ENCODE results near the gene FOS. TPM values are rescaled to one million over a fixed set of nuclear protein-coding genes. Genes with fewer than 3 reads are reported as not detected.

Gene FOS
- total and polyA plus RNA-seq, 2 of the 13 experiments (the other 11 are each of a cell fraction or from before 2014, with no cell fraction given) = 15.9 to 24.2 TPM

GRCh38 chr14:75295491-75296345, 17.1 kb downstream of the FOS start:
- ATAC-seq (peak; percentile 48), DNase-seq (ENCODE audit: low spot score) (no peak), FAIRE-seq (peak; percentile 40)
- no TSS peak for BruUV-seq (replicated peaks)
- no peaks in the 10 kb centered on the region for H3K79me2 ChIP-seq (ENCODE audit: insufficient read depth, low read length)
- ChIA-PET CTCF (ENCODE audit: low intra/inter-chr PET ratio, low total read pairs) (interaction anchor here (1.4 to 3.4 kb wide), 3 partner anchors 8 to 163 kb away, joined by 3 to 24 read pairs (median 4); no protein-coding TSS in a partner anchor), POLR2A (interaction anchor here (1.1 to 4.0 kb wide), 3 partner anchors 12 to 168 kb away, joined by 4 to 14 read pairs (median 6); partner anchors contain the start of gene NEK9)
- peaks cover 1 to 6% of the 10 kb centered on the region in 2 experiments; a peak in 2 of 5 replicates for H3K27me3 ChIP-seq (ENCODE audit: control insufficient read depth in 1 of 2, insufficient read depth in 2 of 2, low read length in 2 of 2)
- intact Hi-C loops (cut with micrococcal nuclease; ENCODE audit: unreplicated experiment) (loop anchor here (1.0 to 2.0 kb wide), 3 partner anchors 37 to 163 kb away; no protein-coding TSS in a partner anchor), in situ Hi-C loops (cut with HindIII; ENCODE audit: extremely low pct_ligation_motif_present, low pct_unique_long_range_greater_than_20kb) (loop anchor here (5.0 kb wide), 1 partner anchor 163 kb away; no protein-coding TSS in a partner anchor)
- 6% methylated on average over 16 of the region's 19 CpGs for WGBS (ENCODE audit: low lambda C conversion rate)
- no peaks in the 10 kb centered on the region for H4K20me1 ChIP-seq (ENCODE audit: insufficient read depth, low read length)
- H3K4me2 ChIP-seq (ENCODE audit: low read depth, low read length) = peak overlapping the region; percentile 99
- H3K36me3 ChIP-seq (replicated peaks in 1 of 2; ENCODE audit: control insufficient read depth in 1 of 2, insufficient read depth in 2 of 2, low read length in 2 of 2) = no peaks in the 10 kb centered on the region
- H3K27ac ChIP-seq (ENCODE audit: extremely low read length, insufficient read depth, low read length) = no peak overlapping the region
- H3K4me3 ChIP-seq (replicated peaks in 1 of 3; ENCODE audit: insufficient read depth in 1 of 3, low read depth in 2 of 3, low read length in 3 of 3) = peak overlapping the region; percentile 72 to 83 (median 73)
- peaks cover 64% of the 10 kb centered on the region for H3K4me1 ChIP-seq (ENCODE audit: insufficient read depth, low read length)
- H3K9me3 ChIP-seq (ENCODE audit: low read length) = no peaks in the 10 kb centered on the region
- peak overlapping the region; percentile 97 for H3K9ac ChIP-seq (ENCODE audit: insufficient read depth, low read depth, low read length)
- H2AFZ ChIP-seq (ENCODE audit: low read length) = no peak overlapping the region
- no peak for TF ChIP-seq ZNF878 (CRISPR knock-in tag; IDR thresholded peaks at IDR 0.05)
- peak; percentile 53 for TF ChIP-seq XRCC5 (optimal IDR thresholded peaks at IDR 0.05; ENCODE audit: low read length)
- peak; percentile 59 for TF ChIP-seq ZNF687 (CRISPR knock-in tag; IDR thresholded peaks at IDR 0.05)
- no peak for TF ChIP-seq RFX5 (IDR thresholded peaks at IDR 0.05; ENCODE audit: low read depth, low read length)
- peak; percentile 44; the same call in 1 of the 2 replicates for TF ChIP-seq ARNT2 (CRISPR knock-in tag; IDR thresholded peaks at IDR 0.05; ENCODE audit: low read depth)
- TF ChIP-seq GPBP1L1 (CRISPR knock-in tag; IDR thresholded peaks at IDR 0.05) = no peak
- TF ChIP-seq USF2 (IDR thresholded peaks at IDR 0.05; ENCODE audit: low read depth, low read length) = no peak
- peak; percentile 29; the same call in 1 of the 2 replicates for TF ChIP-seq USF2 (CRISPR knock-in tag; IDR thresholded peaks at IDR 0.05; ENCODE audit: borderline replicate concordance)
- no peak for TF ChIP-seq GZF1 (CRISPR knock-in tag; IDR thresholded peaks at IDR 0.05)
- 0 out of 2 replicates have a peak, but pooled peaks have one; percentile 22 for TF ChIP-seq PAXIP1 (CRISPR knock-in tag; conservative IDR thresholded peaks at IDR 0.05)
